IMR-90 (cell line): Measurements from ENCODE around the gene DYNLT4. TPM values are rescaled to one million over a fixed set of nuclear protein-coding genes. Genes with fewer than 3 reads are reported as not detected.

Source experiments
- ATAC-seq: fragments of 200-7000 bp; cut with Tn5 transposase; 2 replicates; pipeline ENCODE4 v1.9.1; 2020; ENCODE audit warnings: low read depth, mild to moderate bottlenecking, moderate library complexity
- BruUV-seq: library from RNA; stranded (reverse); fragments of 400-500 nt; replicated peaks from 2 replicates; lab custom pipeline; 2021; lab: Mats Ljungman, UMichigan
- CTCF ChIA-PET: fragments of 300-600 bp; formaldehyde crosslinking; extraction: SDS; loops from one replicate; lab custom pipeline; 2021; ENCODE audit warnings: antibody characterized with exemption; lab: Yijun Ruan, JAX
- POLR2A ChIA-PET: fragments of 300-600 bp; sonication (Branson Sonifier 250); formaldehyde crosslinking; loops from one replicate; lab custom pipeline; 2022; ENCODE audit warnings: antibody characterized with exemption; ENCODE audit not compliant: unreplicated experiment; lab: Charles Lee
- DNase-seq: peaks from one replicate; pipeline ENCODE4 v3.0.0; 2013
- H2AFZ ChIP-seq: replicated peaks from 2 replicates; pipeline ENCODE3; 2013; ENCODE audit warnings: low read length, mild to moderate bottlenecking; ENCODE audit not compliant: poor library complexity
- H2AK5ac ChIP-seq: 2 replicates; pipeline ENCODE4 v1.6.1; 2013; ENCODE audit warnings: low read depth, low read length, inconsistent platforms
- H2AK9ac ChIP-seq: replicated peaks from 2 replicates; pipeline ENCODE3; 2013; ENCODE audit warnings: mild to moderate bottlenecking, low read depth, low read length, moderate library complexity; ENCODE audit not compliant: poor library complexity
- H2BK120ac ChIP-seq: 2 replicates; pipeline ENCODE4 v1.6.1; 2013; ENCODE audit warnings: low read depth, low read length, inconsistent platforms
- H2BK15ac ChIP-seq: 3 replicates; pipeline ENCODE4 v1.6.1; 2013; ENCODE audit warnings: low read depth, low read length, inconsistent platforms
- H2BK20ac ChIP-seq: 2 replicates; pipeline ENCODE4 v1.6.1; 2013; ENCODE audit warnings: low read depth, mild to moderate bottlenecking, inconsistent platforms, low read length, moderate library complexity
- H2BK5ac ChIP-seq: 2 replicates; pipeline ENCODE4 v1.6.1; 2013; ENCODE audit warnings: mild to moderate bottlenecking, low read depth, low read length, inconsistent platforms; ENCODE audit not compliant: poor library complexity, severe bottlenecking
- H3K14ac ChIP-seq: replicated peaks from 2 replicates; pipeline ENCODE4 v1.6.1; 2013; ENCODE audit warnings: low read depth, low read length, inconsistent platforms
- H3K18ac ChIP-seq: 2 replicates; pipeline ENCODE4 v1.6.1; 2013; ENCODE audit warnings: low read depth, low read length, control low read depth
- H3K23ac ChIP-seq: 2 replicates; pipeline ENCODE4 v1.6.1; 2013; ENCODE audit warnings: low read depth, low read length, inconsistent platforms
- H3K27ac ChIP-seq: 2 replicates; pipeline ENCODE4 v1.5.1; 2013; ENCODE audit warnings: mild to moderate bottlenecking, control low read depth, low read length; ENCODE audit not compliant: insufficient read depth
- H3K27me3 ChIP-seq: 2 replicates; pipeline ENCODE4 v1.6.1; 2013; ENCODE audit warnings: low read length; ENCODE audit not compliant: control insufficient read depth, insufficient read depth
- H3K36me3 ChIP-seq: 2 replicates; pipeline ENCODE4 v1.6.1; 2013; ENCODE audit warnings: low read length, mixed read lengths; ENCODE audit not compliant: control insufficient read depth, insufficient read depth
- H3K4ac ChIP-seq: 2 replicates; pipeline ENCODE4 v1.6.1; 2013; ENCODE audit warnings: low read depth, low read length, inconsistent platforms
- H3K4me1 ChIP-seq: 2 replicates; pipeline ENCODE4 v1.6.1; 2013; ENCODE audit warnings: low read length, mixed read lengths; ENCODE audit not compliant: control insufficient read depth, insufficient read depth
- H3K4me2 ChIP-seq: 2 replicates; pipeline ENCODE4 v1.6.1; 2013; ENCODE audit warnings: low read depth, mild to moderate bottlenecking, control low read depth, low read length, moderate library complexity
- H3K4me3 ChIP-seq: 2 replicates; pipeline ENCODE4 v1.5.1; 2013; ENCODE audit warnings: low read depth, mild to moderate bottlenecking, control low read depth, low read length, moderate library complexity; ENCODE audit not compliant: insufficient read depth
- H3K56ac ChIP-seq: 2 replicates; pipeline ENCODE4 v1.6.1; 2013; ENCODE audit warnings: low read length, inconsistent platforms; ENCODE audit not compliant: insufficient read depth; ENCODE audit errors: extremely low read depth
- H3K79me1 ChIP-seq, 2 experiments: 2 replicates each; pipeline ENCODE4 v1.6.1; 2013; ENCODE audit warnings: low read length in 2 of 2, inconsistent platforms in 1 of 2, low read depth in 1 of 2
- H3K9ac ChIP-seq: 2 replicates; pipeline ENCODE4 v1.6.1; 2013; ENCODE audit warnings: low read depth, low read length, control low read depth
- H3K9me1 ChIP-seq: 2 replicates; pipeline ENCODE4 v1.6.1; 2013; ENCODE audit warnings: low read length, inconsistent platforms; ENCODE audit not compliant: insufficient read depth
- H3K9me3 ChIP-seq: 2 replicates; pipeline ENCODE4 v1.6.1; 2013; ENCODE audit warnings: low read length; ENCODE audit not compliant: control insufficient read depth, insufficient read depth
- H4K20me1 ChIP-seq: 2 replicates; pipeline ENCODE4 v1.6.1; 2013; ENCODE audit warnings: low read length, inconsistent platforms; ENCODE audit not compliant: insufficient read depth
- H4K5ac ChIP-seq: 2 replicates; pipeline ENCODE4 v1.6.1; 2013; ENCODE audit warnings: mild to moderate bottlenecking, low read depth, low read length, control low read depth
- H4K8ac ChIP-seq, 2 experiments: 2 replicates each; pipeline ENCODE4 v1.6.1; 2013; ENCODE audit warnings: low read depth in 2 of 2, low read length in 2 of 2, control low read depth in 1 of 2, inconsistent platforms in 1 of 2
- H4K91ac ChIP-seq: 2 replicates; pipeline ENCODE4 v1.6.1; 2013; ENCODE audit warnings: low read depth, low read length, inconsistent platforms; ENCODE audit not compliant: insufficient read depth
- BHLHE40 ChIP-seq: fragments of 150-350 bp; IDR thresholded peaks from 2 replicates; pipeline ENCODE4 v1.6.1; 2016; ENCODE audit warnings: mild to moderate bottlenecking, low read depth, low read length
- CEBPB ChIP-seq: IDR thresholded peaks from 2 replicates; pipeline ENCODE4 v1.6.1; 2012; ENCODE audit warnings: low read depth, low read length, improper control_type of control experiment
- CHD1 ChIP-seq: IDR thresholded peaks from 2 replicates; pipeline ENCODE4 v1.6.1; 2012; ENCODE audit warnings: low read depth, low read length, improper control_type of control experiment
- CTCF ChIP-seq: conservative IDR thresholded peaks from 2 replicates; pipeline ENCODE4 v1.5.1; 2012; ENCODE audit warnings: mild to moderate bottlenecking, low read depth, low read length, improper control_type of control experiment
- FOS ChIP-seq: fragments of 150-350 bp; IDR thresholded peaks from 2 replicates; pipeline ENCODE4 v1.6.1; 2016; ENCODE audit warnings: low read depth, low read length
- MAZ ChIP-seq: IDR thresholded peaks from 2 replicates; pipeline ENCODE4 v1.6.1; 2012; ENCODE audit warnings: low read depth, mild to moderate bottlenecking, low read length, improper control_type of control experiment, moderate library complexity, borderline replicate concordance
- MXI1 ChIP-seq: IDR thresholded peaks from 2 replicates; pipeline ENCODE4 v1.6.1; 2012; ENCODE audit warnings: low read depth, mild to moderate bottlenecking, low read length, moderate library complexity, borderline replicate concordance
- NFE2L2 ChIP-seq: fragments of 150-350 bp; IDR thresholded peaks from 2 replicates; pipeline ENCODE4 v1.6.1; 2016; ENCODE audit warnings: low read depth, mild to moderate bottlenecking, low read length
- POLR2A ChIP-seq: IDR thresholded peaks from 2 replicates; pipeline ENCODE4 v1.6.1; 2012; ENCODE audit warnings: mild to moderate bottlenecking, low read depth, low read length
- RAD21 ChIP-seq: IDR thresholded peaks from 2 replicates; pipeline ENCODE4 v1.6.1; 2012; ENCODE audit warnings: low read length, improper control_type of control experiment
- RCOR1 ChIP-seq: IDR thresholded peaks from 2 replicates; pipeline ENCODE4 v1.6.1; 2012; ENCODE audit warnings: mild to moderate bottlenecking, low read length, improper control_type of control experiment; ENCODE audit not compliant: insufficient replicate concordance
- RFX5 ChIP-seq: IDR thresholded peaks from 2 replicates; pipeline ENCODE4 v1.8.0; 2012; ENCODE audit warnings: low read depth, mild to moderate bottlenecking, low read length, moderate library complexity
- SMC3 ChIP-seq: fragments of 150-350 bp; IDR thresholded peaks from 2 replicates; pipeline ENCODE4 v1.6.1; 2016; ENCODE audit warnings: low read depth, mild to moderate bottlenecking, antibody characterized with exemption, low read length, moderate library complexity
- WGBS, 2 experiments: methylation state at CpG; one replicate each; pipeline versions ENCODE4 v1.1.5 to v1.1.7; 2013; ENCODE audit warnings: missing lambda C conversion rate in 2 of 2; ENCODE audit not compliant: insufficient read length in 1 of 2; ENCODE audit errors: extremely low coverage in 2 of 2; 5-methylcytosine and 5-hydroxymethylcytosine counted together
- dilution Hi-C: fragments of 300-500 bp; cut with HindIII; formaldehyde crosslinking; loops from one replicate; pipeline ENCODE4 v1.14.3; 2018; ENCODE audit warnings: low sequenced_read_pairs; ENCODE audit not compliant: unreplicated experiment
- in situ Hi-C: fragments of 300-500 bp; cut with MboI; formaldehyde crosslinking; loops from 3 replicates; pipeline ENCODE4 v1.14.3; 2019; ENCODE audit warnings: low sequenced_read_pairs, inconsistent platforms, mixed read lengths
- intact Hi-C: fragments of 100-400 bp; cut with micrococcal nuclease; formaldehyde crosslinking; loops from 2 replicates; pipeline ENCODE4 v1.10.0; 2022
- polyA plus RNA-seq, 3 experiments: library from polyadenylated mRNA; depleted of rRNA; stranded (reverse); fragments of >200 nt; gene quantifications; 2 replicates each; pipeline ENCODE4 v1.2.3, GENCODE V29; 2012; ENCODE audit warnings: low replicate concordance in 1 of 3
- total RNA-seq: library from RNA; depleted of rRNA; stranded (reverse); fragments of >200 nt; gene quantifications from 2 replicates; pipeline ENCODE4 v1.2.3, GENCODE V29; 2012
- TF ChIP-seq, protein P1 (sequence below): fragments of 150-350 bp; IDR thresholded peaks from 2 replicates; pipeline ENCODE4 v1.6.1; 2016; ENCODE audit warnings: low read depth, mild to moderate bottlenecking, low read length, moderate library complexity, borderline replicate concordance
- TF ChIP-seq, protein P2 (sequence below): fragments of 150-350 bp; IDR thresholded peaks from 2 replicates; pipeline ENCODE4 v1.6.1; 2017; ENCODE audit warnings: mild to moderate bottlenecking, antibody characterized with exemption, low read length, low read depth

DYNLT4 gene
- total and polyA plus RNA-seq, 2 of the 4 experiments (the other 2 are of a cell fraction): not detected

DNA sequence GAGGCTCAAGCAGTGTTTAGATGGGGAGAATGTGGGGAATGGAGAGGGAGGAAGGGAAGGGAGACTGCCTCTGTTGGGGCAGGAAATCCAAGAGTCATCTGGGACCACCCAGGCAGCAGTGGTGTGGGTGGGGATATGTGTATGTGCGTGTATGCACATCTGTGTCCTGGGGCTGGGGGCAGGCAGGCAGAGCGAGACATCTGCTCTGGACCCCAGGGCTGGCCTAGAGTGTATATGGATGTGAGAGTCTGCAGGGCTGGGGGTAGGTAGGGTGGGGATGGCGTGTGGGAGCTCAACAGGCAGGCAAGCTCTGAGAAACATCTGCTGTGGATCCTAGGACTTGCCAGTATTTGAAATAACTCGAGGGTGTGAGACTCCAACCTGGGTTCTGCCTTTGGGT is 32.4 kb upstream of the DYNLT4 start:
- no peak overlapping the region for H3K4me3 ChIP-seq
- no peaks in the 10 kb centered on the region for H3K36me3 ChIP-seq
- no peak overlapping the region for H3K14ac ChIP-seq
- CTCF ChIA-PET: no interaction called here
- no peak overlapping the region for H4K91ac ChIP-seq
- BruUV-seq: no TSS peak
- H2BK120ac ChIP-seq: no peak overlapping the region
- no peaks in the 10 kb centered on the region for H3K9me1 ChIP-seq
- no peak overlapping the region for H3K27ac ChIP-seq
- H2AK9ac ChIP-seq: no peak overlapping the region
- dilution Hi-C loops (no loop called here), intact Hi-C loops (loop anchor here (5.0 kb wide), 2 partner anchors 148 to 463 kb away; partner anchors contain the start of gene EIF2B3), in situ Hi-C loops (loop anchor here (10.0 kb wide), 1 partner anchor 465 kb away; no protein-coding TSS in a partner anchor)
- POLR2A ChIA-PET: no interaction called here
- TF ChIP-seq CEBPB (no peak), RCOR1 (no peak), RFX5 (no peak), BHLHE40 (no peak), POLR2A (no peak), MAZ (no peak), NFE2L2 (no peak), CHD1 (no peak), MXI1 (no peak), RAD21 (no peak), SMC3 (no peak), FOS (no peak), CTCF (no peak)
- TF ChIP-seq, protein P1, sequence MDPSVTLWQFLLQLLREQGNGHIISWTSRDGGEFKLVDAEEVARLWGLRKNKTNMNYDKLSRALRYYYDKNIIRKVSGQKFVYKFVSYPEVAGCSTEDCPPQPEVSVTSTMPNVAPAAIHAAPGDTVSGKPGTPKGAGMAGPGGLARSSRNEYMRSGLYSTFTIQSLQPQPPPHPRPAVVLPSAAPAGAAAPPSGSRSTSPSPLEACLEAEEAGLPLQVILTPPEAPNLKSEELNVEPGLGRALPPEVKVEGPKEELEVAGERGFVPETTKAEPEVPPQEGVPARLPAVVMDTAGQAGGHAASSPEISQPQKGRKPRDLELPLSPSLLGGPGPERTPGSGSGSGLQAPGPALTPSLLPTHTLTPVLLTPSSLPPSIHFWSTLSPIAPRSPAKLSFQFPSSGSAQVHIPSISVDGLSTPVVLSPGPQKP: no peak
- TF ChIP-seq, protein P2, sequence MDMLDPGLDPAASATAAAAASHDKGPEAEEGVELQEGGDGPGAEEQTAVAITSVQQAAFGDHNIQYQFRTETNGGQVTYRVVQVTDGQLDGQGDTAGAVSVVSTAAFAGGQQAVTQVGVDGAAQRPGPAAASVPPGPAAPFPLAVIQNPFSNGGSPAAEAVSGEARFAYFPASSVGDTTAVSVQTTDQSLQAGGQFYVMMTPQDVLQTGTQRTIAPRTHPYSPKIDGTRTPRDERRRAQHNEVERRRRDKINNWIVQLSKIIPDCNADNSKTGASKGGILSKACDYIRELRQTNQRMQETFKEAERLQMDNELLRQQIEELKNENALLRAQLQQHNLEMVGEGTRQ: no peak
- no peak overlapping the region for H3K56ac ChIP-seq
- H3K27me3 ChIP-seq: no peaks in the 10 kb centered on the region; the same call in 1 of the 2 replicates
- H3K79me1 ChIP-seq: no peaks in the 10 kb centered on the region
- peak overlapping the region; percentile 46 for H2AFZ ChIP-seq
- no peak overlapping the region for H3K9ac ChIP-seq
- no peak overlapping the region for H2BK15ac ChIP-seq
- no peak overlapping the region for H3K4me2 ChIP-seq
- H3K23ac ChIP-seq: no peak overlapping the region
- no peak for ATAC-seq
- DNase-seq: no peak
- H3K18ac ChIP-seq: no peak overlapping the region
- H4K5ac ChIP-seq: no peak overlapping the region
- no peaks in the 10 kb centered on the region for H4K20me1 ChIP-seq
- H3K4ac ChIP-seq: no peak overlapping the region
- no peaks in the 10 kb centered on the region for H3K4me1 ChIP-seq
- no peaks in the 10 kb centered on the region for H3K9me3 ChIP-seq
- no peak overlapping the region for H2AK5ac ChIP-seq
- WGBS, 2 experiments: no CpG with 5 or more reads among the region's 4 CpGs
- no peak overlapping the region for H4K8ac ChIP-seq
- no peak overlapping the region for H2BK20ac ChIP-seq
- no peak overlapping the region for H2BK5ac ChIP-seq
